Gastroesophageal sphincter (tissue), 3 donors: ENCODE results near the gene CLASP1.

Source experiments
- CTCF ChIP-seq, 4 experiments: fragments of 200-600 bp in 2 of 4; fragments of 450-650 bp in 2 of 4; sonication (generic) in 1 of 4; IDR thresholded peaks; one replicate each; pipeline ENCODE4 v1.5.1; 2017 to 2019; ENCODE audit warnings: antibody characterized with exemption in 4 of 4, mild to moderate bottlenecking in 2 of 4, moderate library complexity in 2 of 4
- POLR2A ChIP-seq, 2 donors: fragments of 450-650 bp; IDR thresholded peaks; one replicate each; pipeline ENCODE4 v1.6.1; 2017; ENCODE audit warnings: antibody characterized with exemption in 2 of 2, mild to moderate bottlenecking in 2 of 2, moderate library complexity in 1 of 2
- POLR2AphosphoS5 ChIP-seq: sonication (generic); formaldehyde crosslinking; IDR thresholded peaks from one replicate; pipeline ENCODE4 v1.6.1; 2017; ENCODE audit warnings: antibody characterized with exemption

GRCh38 chr2:121545913-121546312, 103.3 kb downstream of the CLASP1 start:
- no peak for TF ChIP-seq CTCF (IDR thresholded peaks at IDR 0.05)
- no peak for TF ChIP-seq POLR2A (IDR thresholded peaks at IDR 0.05)
- TF ChIP-seq POLR2AphosphoS5 = no peak
